ENCODE data around the gene RIMS4.
"Not testable (repeated sequence)": the region's sequence is repeated elsewhere in the genome, so short reads cannot be mapped to it uniquely, and the experiment has no call there.

GRCh38 chr20:44821576-44821975 lies 11.2 kb upstream of the RIMS4 start:
- not testable (repeated sequence) for TF ChIP-seq CTCF (IDR thresholded peaks at IDR 0.05; ENCODE audit: low read length); EZH2 (IDR thresholded peaks at IDR 0.05; ENCODE audit: borderline replicate concordance, low read length)

Measured in OCI-LY1 (cell line).